ENCODE measurements around the gene BBOF1.

- TF ChIP-seq, protein P1, sequence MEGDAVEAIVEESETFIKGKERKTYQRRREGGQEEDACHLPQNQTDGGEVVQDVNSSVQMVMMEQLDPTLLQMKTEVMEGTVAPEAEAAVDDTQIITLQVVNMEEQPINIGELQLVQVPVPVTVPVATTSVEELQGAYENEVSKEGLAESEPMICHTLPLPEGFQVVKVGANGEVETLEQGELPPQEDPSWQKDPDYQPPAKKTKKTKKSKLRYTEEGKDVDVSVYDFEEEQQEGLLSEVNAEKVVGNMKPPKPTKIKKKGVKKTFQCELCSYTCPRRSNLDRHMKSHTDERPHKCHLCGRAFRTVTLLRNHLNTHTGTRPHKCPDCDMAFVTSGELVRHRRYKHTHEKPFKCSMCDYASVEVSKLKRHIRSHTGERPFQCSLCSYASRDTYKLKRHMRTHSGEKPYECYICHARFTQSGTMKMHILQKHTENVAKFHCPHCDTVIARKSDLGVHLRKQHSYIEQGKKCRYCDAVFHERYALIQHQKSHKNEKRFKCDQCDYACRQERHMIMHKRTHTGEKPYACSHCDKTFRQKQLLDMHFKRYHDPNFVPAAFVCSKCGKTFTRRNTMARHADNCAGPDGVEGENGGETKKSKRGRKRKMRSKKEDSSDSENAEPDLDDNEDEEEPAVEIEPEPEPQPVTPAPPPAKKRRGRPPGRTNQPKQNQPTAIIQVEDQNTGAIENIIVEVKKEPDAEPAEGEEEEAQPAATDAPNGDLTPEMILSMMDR (IDR thresholded peaks at IDR 0.05), result no peak
- no peak for TF ChIP-seq POLR2A (IDR thresholded peaks at IDR 0.05)
These were observed 10.0 kb downstream of the BBOF1 start for GRCh38 chr14:74029136-74029535.

All from adrenal gland (tissue), 5 donors.